WTC11 (cell line): ENCODE results near the gene GNAI1. TPM values are rescaled to one million over a fixed set of nuclear protein-coding genes. Genes with fewer than 3 reads are reported as not detected.

Source experiments
- ATAC-seq: fragments of 200-7000 bp; cut with Tn5 transposase; 2 replicates; pipeline ENCODE4 v1.10.0; 2021; ENCODE audit warnings: mild to moderate bottlenecking, moderate library complexity
- CTCF ChIA-PET: fragments of 300-600 bp; sonication (Branson Sonifier 250); formaldehyde crosslinking; loops from one replicate; lab custom pipeline; 2021; ENCODE audit warnings: antibody characterized with exemption; lab: Charles Lee
- POLR2A ChIA-PET: fragments of 350-600 bp; sonication (Branson Sonifier 250); formaldehyde crosslinking; loops from one replicate; lab custom pipeline; 2021; ENCODE audit warnings: antibody characterized with exemption; lab: Charles Lee
- DNase-seq: peaks from one replicate; pipeline ENCODE4 v3.0.0; 2021; ENCODE audit warnings: low spot score
- H3K27ac Mint-ChIP-seq: 2 replicates; pipeline ENCODE4 v1.8.0; 2021; ENCODE audit warnings: mixed read lengths
- H3K27me3 Mint-ChIP-seq: 2 replicates; pipeline ENCODE4 v1.8.0; 2021; ENCODE audit warnings: low read depth, mild to moderate bottlenecking, moderate library complexity, mixed read lengths
- H3K36me3 Mint-ChIP-seq: 2 replicates; pipeline ENCODE4 v1.8.0; 2021; ENCODE audit warnings: mixed read lengths
- H3K4me1 Mint-ChIP-seq: 2 replicates; pipeline ENCODE4 v1.8.0; 2022; ENCODE audit warnings: mixed read lengths
- H3K4me3 Mint-ChIP-seq: 2 replicates; pipeline ENCODE4 v1.8.0; 2021; ENCODE audit warnings: mild to moderate bottlenecking, moderate library complexity, mixed read lengths
- H3K9me3 Mint-ChIP-seq: 2 replicates; pipeline ENCODE4 v1.8.0; 2021; ENCODE audit warnings: mixed read lengths
- ATF6 ChIP-seq: sonication (generic); formaldehyde crosslinking; IDR thresholded peaks from 2 replicates; pipeline ENCODE4 v1.8.1; 2023; ENCODE audit warnings: mild to moderate bottlenecking, missing genetic modification reagents
- CBFB ChIP-seq: sonication (generic); formaldehyde crosslinking; IDR thresholded peaks from 2 replicates; pipeline ENCODE4 v1.8.1; 2022; ENCODE audit warnings: mild to moderate bottlenecking, low read depth, missing genetic modification reagents
- ELF4 ChIP-seq: sonication (generic); formaldehyde crosslinking; IDR thresholded peaks from 2 replicates; pipeline ENCODE4 v1.8.1; 2022; ENCODE audit warnings: low read depth, mild to moderate bottlenecking, moderate library complexity, missing genetic modification reagents
- FOXK1 ChIP-seq: sonication (generic); formaldehyde crosslinking; IDR thresholded peaks from 2 replicates; pipeline ENCODE4 v1.8.0; 2022; ENCODE audit warnings: mild to moderate bottlenecking, moderate library complexity, missing genetic modification reagents
- FOXP1 ChIP-seq: sonication (generic); formaldehyde crosslinking; IDR thresholded peaks from 2 replicates; pipeline ENCODE4 v1.8.0; 2022; ENCODE audit warnings: missing genetic modification reagents, mild to moderate bottlenecking, moderate library complexity, borderline replicate concordance
- GABPB1 ChIP-seq: sonication (generic); formaldehyde crosslinking; IDR thresholded peaks from 2 replicates; pipeline ENCODE4 v1.8.1; 2023; ENCODE audit warnings: mild to moderate bottlenecking, missing genetic modification reagents
- JAZF1 ChIP-seq: fragments of 250-450 bp; sonication (Bioruptor Pico); IDR thresholded peaks from 2 replicates; pipeline ENCODE4 v1.9.0; 2021; ENCODE audit warnings: moderate library complexity, mild to moderate bottlenecking, inconsistent platforms
- NFATC4 ChIP-seq: fragments of 250-450 bp; sonication (Bioruptor Pico); IDR thresholded peaks from 2 replicates; pipeline ENCODE4 v1.9.0; 2021; ENCODE audit warnings: mild to moderate bottlenecking
- NFYB ChIP-seq: sonication (generic); formaldehyde crosslinking; conservative IDR thresholded peaks from 2 replicates; pipeline ENCODE4 v1.8.0; 2022; ENCODE audit warnings: low read depth, missing genetic modification reagents
- PRRX2 ChIP-seq: fragments of 250-450 bp; sonication (Bioruptor Pico); IDR thresholded peaks from 2 replicates; pipeline ENCODE4 v1.8.0; 2021; ENCODE audit warnings: mild to moderate bottlenecking
- RELA ChIP-seq: sonication (generic); formaldehyde crosslinking; IDR thresholded peaks from 2 replicates; pipeline ENCODE4 v1.8.1; 2022; ENCODE audit warnings: missing genetic modification reagents, mild to moderate bottlenecking, borderline replicate concordance
- RORB ChIP-seq: fragments of 250-450 bp; sonication (Bioruptor Pico); IDR thresholded peaks from 2 replicates; pipeline ENCODE4 v1.9.0; 2021; ENCODE audit warnings: mild to moderate bottlenecking
- TP53 ChIP-seq: sonication (generic); formaldehyde crosslinking; IDR thresholded peaks from 2 replicates; pipeline ENCODE4 v1.8.1; 2023; ENCODE audit warnings: mild to moderate bottlenecking, missing genetic modification reagents
- ZNF138 ChIP-seq: sonication (generic); formaldehyde crosslinking; conservative IDR thresholded peaks from 2 replicates; pipeline ENCODE4 v1.8.1; 2022; ENCODE audit warnings: mild to moderate bottlenecking, moderate library complexity, missing genetic modification reagents
- ZNF396 ChIP-seq: fragments of 250-450 bp; sonication (Bioruptor Pico); IDR thresholded peaks from 2 replicates; pipeline ENCODE4 v1.8.0; 2021; ENCODE audit warnings: mild to moderate bottlenecking, moderate library complexity, borderline replicate concordance
- total RNA-seq: library from RNA; stranded (reverse); gene quantifications from 3 replicates; pipeline ENCODE4 v1.2.3, GENCODE V29; 2021
- TF ChIP-seq, protein P1 (sequence below): sonication (generic); formaldehyde crosslinking; IDR thresholded peaks from 2 replicates; pipeline ENCODE4 v1.8.1; 2022; ENCODE audit warnings: missing genetic modification reagents, borderline replicate concordance
- TF ChIP-seq, protein P2 (sequence below): fragments of 250-450 bp; sonication (Bioruptor Pico); conservative IDR thresholded peaks from 2 replicates; pipeline ENCODE4 v1.9.0; 2021; ENCODE audit warnings: mild to moderate bottlenecking
- TF ChIP-seq, protein P3 (sequence below): sonication (generic); formaldehyde crosslinking; IDR thresholded peaks from 2 replicates; pipeline ENCODE4 v1.8.1; 2022; ENCODE audit warnings: mild to moderate bottlenecking, moderate library complexity, missing genetic modification reagents

The GNAI1 gene
- total RNA-seq, 1 experiment from 2014 or later, result 26.7 TPM

- TF ChIP-seq GABPB1 (no peak), ELF4 (no peak)
These were observed 100.7 kb downstream of the GNAI1 start (continued) for GRCh38 chr7:80235334-80235733.

- no peaks in the 10 kb centered on the region for H3K36me3 Mint-ChIP-seq
- ChIA-PET CTCF (no interaction called here), POLR2A (no interaction called here)
- DNase-seq, result no peak
- H3K27me3 Mint-ChIP-seq, result no peaks in the 10 kb centered on the region
- no peak overlapping the region for H3K27ac Mint-ChIP-seq
- H3K4me1 Mint-ChIP-seq, result peaks cover 6% of the 10 kb centered on the region
- ATAC-seq, result no peak
- TF ChIP-seq TP53 (CRISPR knock-in tag) (no peak), PRRX2 (CRISPR knock-in tag) (no peak), ZNF396 (CRISPR knock-in tag) (no peak), RELA (CRISPR knock-in tag) (no peak), ATF6 (no peak), FOXK1 (no peak), ZNF138 (no peak), JAZF1 (CRISPR knock-in tag) (no peak)
- TF ChIP-seq, protein P1, sequence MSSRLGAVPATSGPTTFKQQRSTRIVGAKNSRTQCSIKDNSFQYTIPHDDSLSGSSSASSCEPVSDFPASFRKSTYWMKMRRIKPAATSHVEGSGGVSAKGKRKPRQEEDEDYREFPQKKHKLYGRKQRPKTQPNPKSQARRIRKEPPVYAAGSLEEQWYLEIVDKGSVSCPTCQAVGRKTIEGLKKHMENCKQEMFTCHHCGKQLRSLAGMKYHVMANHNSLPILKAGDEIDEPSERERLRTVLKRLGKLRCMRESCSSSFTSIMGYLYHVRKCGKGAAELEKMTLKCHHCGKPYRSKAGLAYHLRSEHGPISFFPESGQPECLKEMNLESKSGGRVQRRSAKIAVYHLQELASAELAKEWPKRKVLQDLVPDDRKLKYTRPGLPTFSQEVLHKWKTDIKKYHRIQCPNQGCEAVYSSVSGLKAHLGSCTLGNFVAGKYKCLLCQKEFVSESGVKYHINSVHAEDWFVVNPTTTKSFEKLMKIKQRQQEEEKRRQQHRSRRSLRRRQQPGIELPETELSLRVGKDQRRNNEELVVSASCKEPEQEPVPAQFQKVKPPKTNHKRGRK (CRISPR knock-in tag), result no peak
- TF ChIP-seq, protein P2, sequence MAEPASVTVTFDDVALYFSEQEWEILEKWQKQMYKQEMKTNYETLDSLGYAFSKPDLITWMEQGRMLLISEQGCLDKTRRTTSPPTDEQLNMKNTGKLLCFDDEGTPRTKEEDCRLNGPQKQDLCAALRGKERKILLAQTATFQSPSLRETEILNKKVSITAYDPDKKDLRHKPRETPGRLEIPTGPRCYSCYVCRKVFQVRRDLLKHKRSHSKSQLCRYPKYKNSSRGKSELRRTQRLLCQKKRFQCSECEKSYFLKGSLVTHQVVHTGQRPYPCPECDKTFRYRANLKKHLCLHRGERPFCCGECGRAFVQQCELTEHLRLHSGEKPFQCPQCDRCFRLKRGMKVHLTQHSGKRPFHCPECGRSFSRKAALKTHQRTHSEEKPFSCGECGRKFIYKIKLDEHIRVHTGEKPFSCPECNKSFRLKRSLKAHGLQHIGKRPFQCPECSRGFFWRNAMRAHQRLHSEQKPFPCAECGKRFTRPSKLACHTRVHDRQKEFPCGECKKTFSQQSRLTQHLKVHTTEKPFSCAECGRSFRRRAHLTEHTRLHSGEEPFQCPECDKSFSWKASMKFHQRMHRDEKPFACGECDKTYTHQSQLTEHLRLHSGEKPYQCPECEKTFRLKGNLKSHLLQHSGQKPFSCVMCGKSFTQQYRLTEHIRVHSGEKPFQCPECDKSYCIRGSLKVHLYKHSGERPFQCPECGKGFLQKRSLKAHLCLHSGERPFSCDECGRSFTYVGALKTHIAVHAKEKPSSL, result no peak
- TF ChIP-seq, protein P3, sequence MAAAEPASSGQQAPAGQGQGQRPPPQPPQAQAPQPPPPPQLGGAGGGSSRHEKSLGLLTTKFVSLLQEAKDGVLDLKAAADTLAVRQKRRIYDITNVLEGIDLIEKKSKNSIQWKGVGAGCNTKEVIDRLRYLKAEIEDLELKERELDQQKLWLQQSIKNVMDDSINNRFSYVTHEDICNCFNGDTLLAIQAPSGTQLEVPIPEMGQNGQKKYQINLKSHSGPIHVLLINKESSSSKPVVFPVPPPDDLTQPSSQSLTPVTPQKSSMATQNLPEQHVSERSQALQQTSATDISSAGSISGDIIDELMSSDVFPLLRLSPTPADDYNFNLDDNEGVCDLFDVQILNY (CRISPR knock-in tag), result no peak
- TF ChIP-seq, all 79 proteins: peak for 0
- no peak overlapping the region for H3K4me3 Mint-ChIP-seq
- H3K9me3 Mint-ChIP-seq, result 0 out of 2 replicates have a peak, but pooled peaks cover 4% of the 10 kb centered on the region
These were observed 102.0 kb downstream of the GNAI1 start for GRCh38 chr7:80236681-80237080.

- TF ChIP-seq RELA (CRISPR knock-in tag) (no peak), NFYB (CRISPR knock-in tag) (no peak), CBFB (CRISPR knock-in tag) (no peak), FOXP1 (CRISPR knock-in tag) (no peak), NFATC4 (CRISPR knock-in tag) (no peak), RORB (CRISPR knock-in tag) (no peak)
These were observed 105.8 kb downstream of the GNAI1 start for GRCh38 chr7:80240265-80241025.

More at GRCh38 chr7:80240265-80241025, 105.8 kb downstream of the GNAI1 start:
- Mint-ChIP-seq H3K4me1 (peaks cover 4% of the 10 kb centered on the region), H3K27me3 (no peaks in the 10 kb centered on the region), H3K4me3 (no peak overlapping the region), H3K36me3 (no peaks in the 10 kb centered on the region), H3K9me3 (peaks cover 4% of the 10 kb centered on the region; the same call in 1 of the 2 replicates), H3K27ac (no peak overlapping the region)
- ATAC-seq (no peak), DNase-seq (no peak)
- CTCF ChIA-PET, result no interaction called here
- POLR2A ChIA-PET, result no interaction called here
